ENCODE data around the gene LKAAEAR1. TPM values are rescaled to one million over a fixed set of nuclear protein-coding genes. Genes with fewer than 3 reads are reported as not detected.

The LKAAEAR1 gene
- polyA plus RNA-seq, 1 donor (not counting 4 experiments of a cell fraction or from before 2014, with no cell fraction given) = not detected

- Histone ChIP-seq H3K4me3 (ENCODE audit: control insufficient read depth in 2 of 3, extremely low read depth in 1 of 3, insufficient read depth in 2 of 3, low read depth in 1 of 3, low read length in 3 of 3) (no peak overlapping the region), H3K9me3 (ENCODE audit: control insufficient read depth, low read depth, low read length) (no peaks in the 10 kb centered on the region), H4K20me1 (ENCODE audit: control insufficient read depth, extremely low read depth, insufficient read depth, low read length) (no peaks in the 10 kb centered on the region), H3K36me3 (ENCODE audit: control insufficient read depth in 2 of 2, extremely low read depth in 1 of 2, insufficient read depth in 2 of 2, low read length in 2 of 2) (peaks cover 0 to 9% of the 10 kb centered on the region in 2 experiments), H3K4me1 (ENCODE audit: control insufficient read depth, extremely low read depth, insufficient read depth, low read length) (peaks cover 25% of the 10 kb centered on the region), H3K9ac (ENCODE audit: control insufficient read depth, extremely low read depth, insufficient read depth, low read length) (no peak overlapping the region), H3K4me2 (ENCODE audit: control insufficient read depth, extremely low read depth, insufficient read depth, low read depth, low read length) (no peak overlapping the region), H2AFZ (ENCODE audit: control insufficient read depth, low read length) (no peak overlapping the region), H3K9me1 (ENCODE audit: control insufficient read depth, extremely low read depth, insufficient read depth, low read length) (no peaks in the 10 kb centered on the region), H3K27ac (ENCODE audit: control insufficient read depth, insufficient read depth, low read length) (no peak overlapping the region), H3K79me2 (ENCODE audit: control insufficient read depth, insufficient read depth, low read length) (no peaks in the 10 kb centered on the region), H3K27me3 (ENCODE audit: control insufficient read depth, extremely low read depth, insufficient read depth, low read length) (no peaks in the 10 kb centered on the region)
- FAIRE-seq (no peak), DNase-seq (ENCODE audit: low read depth, low spot score) (no peak)
- dilution Hi-C loops (cut with MboI; ENCODE audit: extremely low pct_ligation_motif_present, low sequenced_read_pairs) = no loop called here
- TF ChIP-seq CTCF (optimal IDR thresholded peaks at IDR 0.05 in 1 of 3, IDR thresholded peaks at IDR 0.05 in 1 of 3, conservative IDR thresholded peaks at IDR 0.05 in 1 of 3; ENCODE audit: extremely low read depth in 1 of 3, insufficient read depth in 2 of 3, low read length in 3 of 3) = no peak
- TF ChIP-seq EZH2 (IDR thresholded peaks at IDR 0.05; ENCODE audit: low read length) = no peak
Measured at GRCh38 chr20:64069209-64069613, 15.0 kb downstream of the LKAAEAR1 start.

- dilution Hi-C loops (cut with MboI; ENCODE audit: extremely low pct_ligation_motif_present, low sequenced_read_pairs) = no loop called here
- Histone ChIP-seq H3K4me3 (ENCODE audit: control insufficient read depth in 2 of 3, extremely low read depth in 1 of 3, insufficient read depth in 2 of 3, low read depth in 1 of 3, low read length in 3 of 3) (no peak overlapping the region), H3K9me1 (ENCODE audit: control insufficient read depth, extremely low read depth, insufficient read depth, low read length) (no peaks in the 10 kb centered on the region), H3K27me3 (ENCODE audit: control insufficient read depth, extremely low read depth, insufficient read depth, low read length) (no peaks in the 10 kb centered on the region), H3K36me3 (ENCODE audit: control insufficient read depth in 2 of 2, extremely low read depth in 1 of 2, insufficient read depth in 2 of 2, low read length in 2 of 2) (peaks cover 0 to 4% of the 10 kb centered on the region in 2 experiments), H2AFZ (ENCODE audit: control insufficient read depth, low read length) (no peak overlapping the region), H3K9me3 (ENCODE audit: control insufficient read depth, low read depth, low read length) (no peaks in the 10 kb centered on the region), H3K4me2 (ENCODE audit: control insufficient read depth, extremely low read depth, insufficient read depth, low read depth, low read length) (no peak overlapping the region), H3K79me2 (ENCODE audit: control insufficient read depth, insufficient read depth, low read length) (no peaks in the 10 kb centered on the region), H3K4me1 (ENCODE audit: control insufficient read depth, extremely low read depth, insufficient read depth, low read length) (peaks cover 31% of the 10 kb centered on the region), H3K27ac (ENCODE audit: control insufficient read depth, insufficient read depth, low read length) (no peak overlapping the region), H4K20me1 (ENCODE audit: control insufficient read depth, extremely low read depth, insufficient read depth, low read length) (no peaks in the 10 kb centered on the region), H3K9ac (ENCODE audit: control insufficient read depth, extremely low read depth, insufficient read depth, low read length) (no peak overlapping the region)
- DNase-seq (ENCODE audit: low read depth, low spot score) (no peak), FAIRE-seq (no peak)
- TF ChIP-seq EZH2 (IDR thresholded peaks at IDR 0.05; ENCODE audit: low read length) = no peak
- no peak for TF ChIP-seq CTCF (optimal IDR thresholded peaks at IDR 0.05 in 1 of 3, IDR thresholded peaks at IDR 0.05 in 1 of 3, conservative IDR thresholded peaks at IDR 0.05 in 1 of 3; ENCODE audit: extremely low read depth in 1 of 3, insufficient read depth in 2 of 3, low read length in 3 of 3)
Measured at GRCh38 chr20:64068386-64069208, 15.6 kb downstream of the LKAAEAR1 start.
